GM23338 (cell line): ENCODE measurements around the gene SUPT6H.

Experiments used
- CREB1 ChIP-seq: fragments of 250-450 bp; sonication (Bioruptor Pico); IDR thresholded peaks from 2 replicates; pipeline ENCODE4 v1.5.0; 2020; ENCODE audit warnings: low read depth, mild to moderate bottlenecking, moderate library complexity
- CTCF ChIP-seq, 2 experiments: fragments of 200-600 bp in 1 of 2; sonication (generic) in 1 of 2; conservative IDR thresholded peaks; 2 replicates each; pipeline versions ENCODE4 v1.5.1 to v1.6.1; 2016 to 2017; ENCODE audit warnings: antibody characterized with exemption in 2 of 2, low read depth in 2 of 2, mild to moderate bottlenecking in 2 of 2, moderate library complexity in 1 of 2
- ETS1 ChIP-seq: IDR thresholded peaks from 2 replicates; pipeline ENCODE4 v1.6.1; 2016; ENCODE audit warnings: antibody characterized with exemption
- EZH2 ChIP-seq: fragments of 200-600 bp; sonication (generic); IDR thresholded peaks from one replicate; pipeline ENCODE4 v1.8.0; 2017; ENCODE audit warnings: antibody characterized with exemption, mild to moderate bottlenecking, low read depth; ENCODE audit not compliant: unreplicated experiment
- EZH2phosphoT487 ChIP-seq: fragments of 200-600 bp; sonication (generic); IDR thresholded peaks from one replicate; pipeline ENCODE4 v1.8.1; 2018; ENCODE audit warnings: antibody characterized with exemption; ENCODE audit not compliant: unreplicated experiment
- JUNB ChIP-seq: IDR thresholded peaks from one replicate; pipeline ENCODE4 v1.6.1; 2016; ENCODE audit warnings: antibody characterized with exemption; ENCODE audit not compliant: unreplicated experiment
- POLR2AphosphoS5 ChIP-seq: IDR thresholded peaks from 2 replicates; pipeline ENCODE4 v1.6.1; 2016; ENCODE audit warnings: antibody characterized with exemption, low read depth
- REST ChIP-seq: IDR thresholded peaks from one replicate; pipeline ENCODE4 v1.6.1; 2018; ENCODE audit warnings: antibody characterized with exemption; ENCODE audit not compliant: unreplicated experiment

- TF ChIP-seq CTCF (conservative IDR thresholded peaks at IDR 0.05; ENCODE audit: low read depth in 2 of 2), result no peak
- no peak for TF ChIP-seq REST
- TF ChIP-seq EZH2phosphoT487, result no peak
- TF ChIP-seq EZH2, result no peak
- TF ChIP-seq CREB1 (CRISPR knock-in tag), result no peak
- TF ChIP-seq ETS1, result no peak
- no peak for TF ChIP-seq POLR2AphosphoS5
- TF ChIP-seq JUNB, result no peak
Measured at GRCh38 chr17:28726226-28726626, 64.2 kb downstream of the SUPT6H start, which contains the start of gene TLCD1.
